HG03469 (cell line): Measurements from ENCODE around the gene FILIP1.

Experiments used
- ATAC-seq: cut with Tn5 transposase; IDR thresholded peaks from one replicate; pipeline ENCODE4 v1.9.1; 2021; ENCODE audit warnings: mild to moderate bottlenecking, moderate library complexity, moderate number of reproducible peaks; ENCODE audit not compliant: unreplicated experiment

Gene FILIP1

DNA sequence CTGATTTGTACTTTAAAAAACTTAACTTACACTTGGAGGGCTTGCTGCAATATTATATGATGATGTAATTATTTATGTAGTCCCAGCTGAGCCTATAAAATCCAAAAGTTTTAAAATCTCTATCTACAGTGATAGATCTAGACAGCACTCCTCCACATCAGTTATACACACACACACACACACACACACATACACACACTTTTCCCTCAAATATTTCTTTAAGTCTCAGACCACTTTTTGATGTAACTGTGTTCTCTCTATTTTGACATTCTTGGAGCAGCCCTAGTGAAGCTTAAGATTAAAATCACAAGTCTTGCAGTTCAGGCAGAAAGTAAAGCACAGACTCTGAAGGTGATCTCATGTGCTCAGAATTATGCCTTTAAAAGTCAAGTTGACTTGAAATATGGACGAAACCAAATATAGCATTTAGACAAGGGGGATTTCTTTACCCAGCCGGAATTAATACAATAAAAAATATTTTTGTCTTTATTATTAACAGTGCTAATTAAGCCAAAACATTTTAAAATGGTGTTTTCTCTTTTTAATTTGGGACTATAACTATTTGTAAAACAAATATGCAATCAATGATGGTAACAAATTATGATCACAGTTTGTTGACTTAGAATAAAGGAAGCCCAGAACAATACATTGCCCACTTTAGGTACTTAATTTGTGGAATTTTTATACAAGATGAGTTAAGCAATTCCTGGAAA lies 145.5 kb downstream of the FILIP1 start:
- no peak for ATAC-seq

DNA sequence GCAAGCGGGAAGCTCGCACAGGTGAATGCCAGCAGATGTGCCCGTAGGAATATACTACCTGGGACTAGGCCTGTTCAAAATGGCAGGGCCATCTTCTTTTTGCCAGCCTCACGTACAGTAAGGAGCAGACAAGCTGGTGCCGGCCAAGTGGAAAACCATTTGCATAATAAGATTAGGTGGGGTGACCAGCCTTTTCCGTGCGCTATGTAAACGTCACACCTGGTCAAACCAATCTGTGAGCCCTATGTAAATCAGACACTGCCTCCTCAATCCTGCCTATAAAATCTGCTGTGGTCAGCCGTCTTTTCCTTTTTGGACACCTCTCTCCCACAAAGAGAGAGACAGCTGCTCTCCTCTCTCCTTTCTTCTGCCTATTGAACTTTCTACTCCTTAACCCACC lies 148.2 kb downstream of the FILIP1 start:
- ATAC-seq = no peak

DNA sequence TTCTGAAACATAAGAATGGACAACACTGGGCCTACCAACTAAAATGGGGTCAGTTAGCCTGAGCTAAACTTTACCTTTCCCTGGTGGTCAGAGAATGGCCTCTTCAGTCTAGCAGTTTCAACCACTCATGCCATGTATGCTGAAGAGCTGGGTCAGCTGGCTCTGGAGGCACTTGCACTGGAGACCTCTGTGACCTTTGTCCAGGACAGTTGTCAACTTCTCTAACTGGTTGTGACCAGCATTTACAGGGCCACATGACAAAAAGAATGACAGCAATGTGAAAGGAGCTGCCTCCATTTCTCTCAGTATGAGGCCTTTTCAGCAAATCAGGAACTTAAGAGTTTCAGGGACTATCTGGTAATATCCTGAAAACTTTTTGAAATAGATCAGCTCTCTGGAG lies 149.1 kb downstream of the FILIP1 start:
- no peak for ATAC-seq

DNA sequence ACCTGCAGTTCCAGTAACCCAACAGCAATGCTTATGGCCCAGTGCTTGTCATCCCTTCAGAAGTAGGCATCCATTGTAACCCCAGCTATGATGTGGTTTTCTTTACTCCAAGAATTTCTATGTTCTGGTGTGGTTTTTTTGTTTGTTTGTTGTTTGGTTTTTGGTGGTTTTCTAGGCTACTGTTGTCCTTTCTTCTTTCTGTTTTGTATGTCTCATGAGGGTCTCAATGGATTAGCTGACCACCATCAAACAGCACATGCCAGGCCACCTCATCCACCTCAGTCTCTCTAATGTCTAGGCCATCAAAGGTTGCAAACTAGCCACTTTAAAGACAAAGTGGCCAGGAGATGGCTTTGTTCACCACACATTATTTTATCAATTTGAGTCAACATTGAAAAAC lies 149.6 kb downstream of the FILIP1 start:
- no peak for ATAC-seq

DNA sequence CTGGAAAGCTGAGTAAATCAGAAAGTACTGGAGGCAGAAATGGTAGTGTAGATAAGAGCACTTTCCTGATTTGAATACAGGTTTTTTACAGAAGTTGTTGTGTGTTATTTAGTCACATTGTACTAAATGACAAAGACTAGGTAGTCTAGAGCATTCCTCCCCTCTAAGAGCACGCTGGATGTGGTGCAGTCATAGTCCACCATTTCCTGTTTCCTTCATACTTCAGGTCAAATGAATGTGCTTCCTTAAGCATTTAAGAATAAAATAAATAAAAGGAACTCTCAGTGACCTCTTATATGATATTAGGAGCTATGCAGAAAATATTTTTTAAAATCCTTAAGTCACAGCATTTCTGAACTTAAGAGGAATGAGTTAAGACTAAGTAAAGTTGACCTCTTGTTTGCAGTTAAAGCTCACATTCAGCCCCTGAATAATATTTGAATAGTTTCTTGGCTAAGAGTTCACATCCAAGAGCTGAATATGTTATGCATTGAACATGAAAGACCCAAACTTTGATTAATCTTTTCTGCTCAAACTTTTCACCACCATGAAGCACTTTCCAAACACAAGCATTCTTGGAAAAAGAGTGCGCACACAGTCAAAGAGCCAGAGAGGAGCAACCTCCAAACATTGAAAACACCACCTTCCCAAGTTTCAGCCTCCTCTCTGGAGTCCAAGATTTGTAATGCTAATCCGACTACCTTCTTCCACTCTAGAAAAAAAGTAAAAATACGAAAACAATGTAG lies 155.6 kb downstream of the FILIP1 start:
- ATAC-seq = no peak

DNA sequence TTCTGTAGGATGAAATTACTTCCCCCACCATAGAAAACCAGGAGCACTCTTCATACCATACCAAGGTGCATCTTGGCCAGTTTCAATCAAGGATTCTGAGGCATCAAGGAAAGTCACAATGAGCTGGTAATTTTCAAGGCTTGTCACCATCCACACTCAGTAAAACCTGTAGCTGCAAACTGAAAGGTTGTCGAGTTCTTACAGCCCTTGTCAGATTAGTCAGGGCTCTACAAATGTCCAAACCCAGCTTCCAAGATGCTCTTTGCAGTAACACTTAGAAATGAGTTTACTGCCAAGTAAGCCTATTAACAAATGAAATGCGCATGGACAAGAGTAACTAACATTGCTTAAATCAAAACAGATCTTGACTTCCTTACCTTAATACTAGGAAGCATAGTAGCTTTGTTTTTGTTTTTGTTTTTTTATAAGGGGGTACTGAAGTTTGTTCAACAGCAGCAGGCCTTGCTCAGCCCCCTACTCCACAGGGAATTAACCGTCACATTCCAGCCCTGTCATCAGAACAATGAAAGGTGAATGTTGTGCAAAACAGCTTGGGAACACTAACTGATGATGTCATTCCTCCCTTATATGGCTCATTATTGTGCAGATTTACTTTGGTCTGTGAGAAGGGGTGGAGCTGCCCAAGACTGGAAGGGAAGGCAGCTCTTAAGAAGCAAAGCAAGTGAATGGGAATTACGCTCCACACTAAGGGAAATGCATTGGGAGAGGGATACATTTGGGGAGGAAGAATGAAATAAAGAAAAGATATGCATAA lies 159.1 kb downstream of the FILIP1 start:
- no peak for ATAC-seq

DNA sequence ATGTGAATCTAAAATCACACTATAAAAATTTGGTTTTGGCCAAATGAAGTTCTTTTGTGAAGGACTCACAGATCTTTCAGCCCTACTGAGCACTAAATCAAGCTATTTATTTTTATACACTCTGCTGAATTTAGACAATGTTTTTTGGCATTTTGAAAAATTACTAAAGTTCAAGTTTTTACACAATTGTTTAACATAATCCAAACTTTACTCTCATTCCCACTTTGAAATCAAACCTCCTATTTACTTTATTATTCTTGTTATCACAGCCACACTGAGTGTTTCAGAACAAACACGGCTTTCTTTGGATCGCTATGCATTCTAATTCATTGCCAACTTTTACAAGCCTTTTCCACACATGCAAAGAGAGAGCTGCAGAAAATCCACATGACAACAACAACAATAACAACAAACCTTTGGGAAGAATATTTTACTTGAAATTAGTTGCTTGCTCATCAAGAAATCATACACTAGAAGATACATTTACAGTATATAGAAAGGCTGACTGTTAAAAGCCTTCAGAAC lies 159.9 kb downstream of the FILIP1 start:
- ATAC-seq = no peak

DNA sequence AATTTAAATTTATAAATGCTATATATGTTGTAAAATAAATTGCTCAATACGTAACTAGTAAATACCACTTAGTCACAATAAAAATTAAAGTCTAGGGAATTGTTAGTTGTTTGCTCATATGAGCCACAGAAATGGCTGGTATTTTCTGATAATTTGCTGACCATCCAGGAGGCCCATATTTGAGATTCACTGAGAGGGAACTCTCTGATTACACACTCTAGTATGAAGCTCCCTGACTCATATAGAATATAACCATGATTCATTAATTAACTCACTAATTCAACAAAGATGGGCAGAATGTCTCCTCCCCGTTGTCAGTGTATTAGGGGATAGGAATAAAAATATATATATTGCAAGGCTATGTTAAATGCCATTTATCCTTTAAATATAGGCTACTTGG lies 162.4 kb downstream of the FILIP1 start:
- no peak for ATAC-seq

DNA sequence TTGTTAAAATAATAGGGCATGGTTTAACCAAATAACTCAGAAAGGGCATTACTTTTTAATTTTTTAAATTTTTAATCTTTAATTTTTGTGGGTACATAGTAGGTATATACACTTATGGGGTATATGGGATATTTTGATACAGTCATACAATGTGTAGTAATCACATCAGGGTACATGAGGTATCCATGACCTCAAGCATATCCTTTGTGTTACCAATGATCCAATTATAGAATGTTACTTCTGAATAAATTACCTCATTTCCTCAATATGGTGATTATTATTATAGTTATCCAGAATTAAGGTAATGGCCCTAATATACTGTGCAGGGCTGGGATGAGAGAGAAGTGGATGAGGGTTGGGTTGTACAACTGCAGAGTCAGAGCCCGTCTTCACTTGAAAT lies 163.9 kb downstream of the FILIP1 start:
- no peak for ATAC-seq

DNA sequence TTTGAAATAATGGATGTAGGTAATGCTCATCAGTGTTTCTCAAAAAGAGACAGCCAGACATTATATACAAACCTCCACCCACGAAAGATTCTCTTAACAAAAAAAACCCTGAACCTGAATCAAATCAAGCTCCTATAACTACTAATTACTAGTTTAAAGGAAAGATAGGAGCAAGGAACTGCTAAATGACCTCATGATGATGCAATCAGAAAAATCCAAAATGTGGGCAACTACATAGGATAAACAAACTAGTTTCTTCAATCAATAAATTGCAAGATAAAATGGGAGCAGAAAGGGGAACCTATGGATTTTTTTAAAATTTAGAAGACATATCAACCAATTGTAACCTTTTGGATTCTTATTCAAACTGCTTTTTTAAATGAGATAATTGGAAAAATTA lies 165.8 kb downstream of the FILIP1 start:
- no peak for ATAC-seq

DNA sequence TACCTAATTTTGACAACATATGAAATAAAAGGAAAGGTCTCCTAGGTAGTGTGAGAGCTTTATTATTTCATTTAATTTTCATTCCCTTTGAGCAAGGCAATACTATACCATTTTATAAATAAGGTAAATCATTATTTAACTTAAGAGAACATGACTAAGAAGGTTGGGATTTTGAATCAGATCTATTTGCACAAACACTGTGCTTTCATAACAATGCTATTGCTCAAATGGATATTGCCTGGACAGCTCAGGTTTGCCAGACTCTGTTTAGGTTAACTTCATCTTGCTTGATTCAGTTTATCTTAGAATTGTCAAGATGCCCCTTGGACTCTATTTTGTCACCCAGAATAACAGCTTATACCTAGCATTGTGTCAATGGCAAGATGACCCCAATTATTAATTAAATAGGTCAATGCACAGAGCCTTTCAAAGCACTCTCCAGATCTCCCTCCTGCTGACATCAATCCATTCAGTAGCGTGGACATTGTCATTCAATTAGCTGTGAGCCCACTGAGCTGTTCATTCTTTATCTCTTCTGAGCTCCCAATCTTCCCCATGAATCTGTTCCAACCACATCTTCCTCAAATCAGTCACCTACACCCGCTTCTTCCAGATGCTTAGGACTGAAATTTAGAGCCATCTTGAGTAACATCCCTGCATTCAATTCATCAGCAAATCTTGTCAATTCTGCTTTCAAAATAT lies 166.9 kb downstream of the FILIP1 start:
- ATAC-seq = no peak

DNA sequence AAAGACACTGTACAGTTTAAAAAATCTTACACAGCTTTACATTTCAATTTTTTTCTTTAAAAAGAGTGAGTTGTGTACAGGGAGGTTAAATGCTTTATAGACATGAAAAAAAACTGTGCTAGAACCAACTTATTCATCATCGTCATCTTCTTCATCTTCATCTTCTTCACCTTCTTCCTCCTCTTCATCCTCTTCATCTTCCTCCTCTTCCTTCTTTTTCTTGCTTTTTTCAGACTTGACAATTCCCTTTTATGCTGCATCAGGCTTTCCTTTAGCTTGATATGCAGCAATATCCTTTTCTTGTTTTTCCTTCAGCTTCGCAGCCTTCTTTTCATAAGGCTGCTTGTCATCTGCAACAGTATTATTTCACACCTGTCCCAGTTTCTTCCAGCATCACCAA lies 174.7 kb downstream of the FILIP1 start:
- no peak for ATAC-seq

DNA sequence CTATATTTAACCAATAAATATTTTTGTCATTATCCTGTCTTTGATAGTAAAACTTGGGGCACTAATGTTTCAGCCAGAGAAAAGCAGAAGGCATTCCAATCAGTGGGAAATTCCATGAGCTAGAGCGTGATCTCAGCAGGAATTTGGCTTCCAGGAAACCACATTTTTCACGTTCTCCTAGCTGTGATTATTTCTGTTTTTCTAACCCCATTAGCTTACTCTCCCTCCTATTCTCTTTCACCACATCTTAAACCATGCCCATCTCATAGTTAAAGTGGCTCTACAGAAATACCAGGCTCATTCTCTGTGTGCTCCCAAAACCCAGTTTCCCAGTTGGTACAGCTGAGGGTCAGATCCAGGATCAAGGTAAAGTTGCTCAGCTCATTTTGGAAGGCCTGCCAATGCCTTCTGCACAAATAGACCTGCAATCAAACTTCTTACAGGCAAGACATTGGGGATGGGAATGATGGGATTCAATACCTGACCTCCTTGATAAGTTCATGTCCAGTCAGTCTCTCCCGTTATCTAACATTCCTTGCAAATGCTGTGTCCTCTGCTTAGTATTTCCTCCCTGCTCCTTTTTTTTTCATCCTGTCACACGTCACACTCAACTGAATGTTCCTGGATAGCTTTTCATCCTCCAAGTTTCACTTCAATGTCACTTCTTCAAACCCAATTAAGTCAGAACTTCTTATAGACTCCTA lies 175.9 kb downstream of the FILIP1 start:
- no peak for ATAC-seq

DNA sequence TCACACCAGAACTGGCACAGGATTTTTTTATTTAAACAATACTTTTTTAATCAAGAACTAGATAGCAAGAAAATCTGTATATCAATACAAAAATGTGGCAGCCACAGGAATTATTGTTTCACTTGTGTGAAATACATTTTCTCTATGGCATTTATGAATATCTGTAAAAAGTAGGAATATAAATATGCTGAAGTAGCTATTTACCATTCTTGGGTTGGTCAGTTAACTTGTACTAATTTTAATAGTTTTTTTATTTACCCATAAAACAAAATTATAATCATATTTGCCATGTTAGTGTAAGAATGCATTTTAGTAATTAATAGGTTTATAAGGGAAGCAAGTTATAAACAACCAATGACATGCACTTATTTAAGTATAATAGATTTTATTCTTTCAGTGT lies 177.6 kb downstream of the FILIP1 start:
- ATAC-seq = no peak

DNA sequence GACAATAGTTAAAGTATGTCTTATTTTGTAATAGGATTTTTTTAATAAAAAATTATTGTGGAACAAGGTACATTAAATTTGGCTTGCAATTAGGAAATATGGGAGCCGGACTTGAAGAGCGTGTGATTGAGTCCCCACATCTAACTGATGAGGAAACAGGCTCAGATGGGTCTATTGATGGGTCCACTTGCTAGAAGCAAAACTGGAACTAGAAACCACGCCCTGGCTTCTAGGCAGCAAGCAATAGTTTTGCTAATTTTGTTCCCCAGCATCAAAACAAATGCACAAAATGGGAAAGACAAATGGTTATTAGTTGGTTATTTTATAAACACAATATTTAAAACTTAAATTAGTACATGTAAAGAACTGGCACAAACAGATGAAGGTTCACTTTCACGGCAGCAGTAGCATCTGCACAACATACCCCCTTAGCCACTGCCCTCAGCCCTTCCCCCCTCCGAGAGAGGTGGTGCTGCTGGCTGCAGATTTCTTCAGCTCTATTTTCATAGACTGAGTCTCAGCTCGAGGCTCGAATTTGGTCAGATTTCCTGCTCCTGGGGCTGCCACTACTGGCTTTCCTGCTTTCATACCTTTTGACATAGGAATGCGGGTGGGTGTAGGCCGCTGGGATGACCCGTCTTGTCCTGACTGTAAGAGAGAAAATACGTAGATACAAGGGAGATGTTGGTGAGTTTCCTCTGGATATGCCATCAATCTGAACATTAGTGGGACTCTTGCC lies 185.2 kb downstream of the FILIP1 start:
- no peak for ATAC-seq

DNA sequence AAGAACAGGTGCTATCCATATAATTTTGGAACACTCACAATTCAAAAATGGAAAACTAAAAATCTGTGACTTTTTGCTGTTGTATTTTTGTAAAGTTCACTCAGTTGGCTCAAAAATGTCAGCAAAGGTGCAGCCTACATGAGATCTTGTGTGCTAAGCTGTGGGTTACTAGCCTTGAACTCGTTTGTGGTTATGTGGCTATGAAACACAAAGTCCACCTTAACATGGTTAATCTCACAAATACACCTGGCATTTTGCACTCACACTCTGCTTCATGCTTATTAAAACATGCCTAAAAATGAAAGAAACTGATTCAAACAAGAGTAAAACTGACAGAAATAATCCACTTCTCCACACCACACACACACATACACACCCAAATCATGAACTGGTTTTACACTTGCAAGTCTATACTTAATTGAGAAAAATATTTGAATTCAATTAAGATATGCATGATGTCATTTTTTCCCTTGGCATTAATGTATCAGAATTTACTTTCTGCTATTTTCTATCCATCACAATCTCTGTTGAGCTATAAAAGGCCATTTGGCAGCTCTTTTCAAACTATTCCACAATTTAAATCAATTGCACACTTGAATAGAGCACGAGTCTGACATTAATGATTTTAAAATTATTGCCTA lies 186.1 kb downstream of the FILIP1 start:
- ATAC-seq = no peak

DNA sequence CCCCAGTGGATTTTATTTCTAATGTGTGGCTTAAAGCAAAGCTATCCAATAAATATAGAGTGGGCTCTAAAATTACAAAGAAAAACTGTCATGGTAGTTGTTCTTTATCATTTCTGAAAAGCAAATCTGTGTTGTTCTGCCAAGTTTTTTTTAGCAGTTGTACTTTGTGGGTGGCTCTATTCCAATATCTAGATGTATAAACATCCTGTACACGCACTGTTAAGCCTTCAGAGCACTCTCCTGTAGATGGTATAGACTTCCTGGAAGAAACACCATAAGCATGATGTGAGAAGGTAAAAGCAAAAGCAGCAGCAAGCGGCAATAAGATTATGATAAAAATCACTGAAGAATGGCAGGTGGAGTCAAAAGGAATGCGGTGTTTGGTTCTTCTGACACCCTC lies 187.5 kb downstream of the FILIP1 start:
- ATAC-seq = no peak

DNA sequence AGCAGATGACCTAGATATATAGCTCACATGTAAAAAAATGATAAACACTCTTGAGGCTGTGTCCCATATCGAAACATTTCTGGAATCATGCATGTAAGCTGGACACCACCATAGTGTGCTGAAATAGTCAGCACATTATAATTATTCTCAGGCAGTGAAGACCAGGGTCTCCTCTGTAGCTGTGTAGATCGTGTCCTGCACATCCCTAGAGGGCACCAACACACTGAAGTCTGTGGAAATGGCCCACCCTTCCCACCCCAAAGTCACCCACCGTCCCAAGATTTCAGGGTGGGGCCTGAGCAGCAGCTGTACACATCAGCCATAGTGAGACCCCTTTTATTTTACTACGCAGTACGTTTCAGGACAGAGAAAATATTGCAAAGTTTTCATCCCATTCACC lies 188.0 kb downstream of the FILIP1 start:
- ATAC-seq = no peak

DNA sequence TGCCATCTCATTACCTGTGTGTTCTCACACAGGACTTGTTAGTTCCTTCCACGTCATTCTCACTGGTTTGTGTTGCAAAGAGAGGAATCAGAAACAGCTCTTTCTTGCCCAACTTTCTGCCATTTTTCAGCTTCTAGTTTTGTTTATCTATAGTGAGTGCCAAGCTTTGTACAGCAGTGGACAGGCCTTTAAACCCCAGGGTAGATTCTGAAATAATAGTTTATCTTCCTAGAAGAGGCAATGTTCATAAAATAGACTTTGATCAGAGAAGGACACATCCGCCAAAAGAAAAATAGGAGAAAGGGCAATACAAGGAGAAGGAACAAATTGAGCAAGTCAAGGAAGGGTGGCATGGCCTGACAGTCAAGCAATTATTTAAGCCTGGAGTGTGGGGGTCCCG lies 191.3 kb downstream of the FILIP1 start:
- ATAC-seq = no peak
